Sigmoid colon (tissue), 4 donors: ENCODE measurements around the gene CXCL5.

Experiments
- CTCF ChIP-seq, 4 experiments: fragments of 450-650 bp in 3 of 4; fragments of 200-600 bp in 1 of 4; IDR thresholded peaks; one replicate each; pipeline ENCODE4 v1.5.1; 2016 to 2019; ENCODE audit warnings: antibody characterized with exemption in 4 of 4, mild to moderate bottlenecking in 3 of 4, moderate library complexity in 2 of 4
- EP300 ChIP-seq, 4 donors: sonication (generic); formaldehyde crosslinking; IDR thresholded peaks; one replicate each; pipeline ENCODE4 v1.6.1; 2017; ENCODE audit warnings: antibody characterized with exemption in 4 of 4
- POLR2A ChIP-seq, 2 donors: fragments of 450-650 bp; IDR thresholded peaks; one replicate each; pipeline ENCODE4 v1.6.1; 2016; ENCODE audit warnings: antibody characterized with exemption in 2 of 2, mild to moderate bottlenecking in 2 of 2, moderate library complexity in 2 of 2
- POLR2AphosphoS5 ChIP-seq, 4 donors: sonication (generic); formaldehyde crosslinking; IDR thresholded peaks; one replicate each; pipeline ENCODE4 v1.6.1; 2017; ENCODE audit warnings: antibody characterized with exemption in 4 of 4

GRCh38 chr4:74045772-74046171, 47.3 kb upstream of the CXCL5 start:
- TF ChIP-seq EP300 (IDR thresholded peaks at IDR 0.05) = no peak
- no peak for TF ChIP-seq CTCF (IDR thresholded peaks at IDR 0.05)
- TF ChIP-seq POLR2AphosphoS5 (IDR thresholded peaks at IDR 0.05) = no peak
- no peak for TF ChIP-seq POLR2A (IDR thresholded peaks at IDR 0.05)
